HepG2 (cell line): Measurements from ENCODE around the gene DSTYK. TPM values are rescaled to one million over a fixed set of nuclear protein-coding genes. Genes with fewer than 3 reads are reported as not detected.

Experiments
- ATAC-seq: fragments of 200-7000 bp; cut with Tn5 transposase; 3 replicates; pipeline ENCODE4 v1.9.1; 2020; ENCODE audit warnings: mild to moderate bottlenecking, moderate library complexity
- BruUV-seq: library from RNA; stranded (reverse); fragments of 400-500 nt; replicated peaks from 2 replicates; lab custom pipeline; 2021; lab: Mats Ljungman, UMichigan
- CTCF ChIA-PET: fragments of 300-600 bp; formaldehyde crosslinking; extraction: SDS; loops from one replicate; lab custom pipeline; 2021; ENCODE audit warnings: low total read pairs, inconsistent platforms, low intra/inter-chr PET ratio; lab: Yijun Ruan, JAX
- POLR2A ChIA-PET: fragments of 350-600 bp; sonication (Branson Sonifier 250); formaldehyde crosslinking; loops from one replicate; lab custom pipeline; 2020; ENCODE audit warnings: antibody characterized with exemption, inconsistent platforms; lab: Yijun Ruan, JAX
- DNase-seq: peaks from one replicate; pipeline ENCODE4 v3.0.0-alpha.2; 2015; ENCODE audit warnings: low spot score
- FAIRE-seq: peaks from 3 replicates; lab custom pipeline; 2011; peaks lifted over from hg19 to GRCh38; lab: Jason Lieb, UNC
- H2AFZ ChIP-seq: one replicate; pipeline ENCODE4 v1.6.1; 2011; ENCODE audit warnings: low read length, inconsistent platforms
- H3K27ac ChIP-seq: fragments of 300-600 bp; 3 replicates; pipeline ENCODE4 v1.8.0; 2011; ENCODE audit warnings: mixed run types, mild to moderate bottlenecking, mixed read lengths, low read length, inconsistent platforms; ENCODE audit not compliant: insufficient read depth; ENCODE audit errors: extremely low read length
- H3K27me3 ChIP-seq, 2 experiments: fragments of 200-600 bp in 1 of 2; 2 replicates in 1 of 2; 3 replicates in 1 of 2; pipeline versions ENCODE4 v1.6.0 to v1.8.0; 2011; ENCODE audit warnings: low read length in 2 of 2, mild to moderate bottlenecking in 2 of 2, moderate library complexity in 2 of 2, inconsistent platforms in 1 of 2; ENCODE audit not compliant: insufficient read depth in 2 of 2, control insufficient read depth in 1 of 2
- H3K36me3 ChIP-seq, 2 experiments: fragments of 200-600 bp in 1 of 2; replicated peaks in 1 of 2; 2 replicates in 1 of 2; 3 replicates in 1 of 2; pipeline versions ENCODE4 v1.5.1 to v1.8.0; 2011; ENCODE audit warnings: low read length in 2 of 2, inconsistent platforms in 1 of 2; ENCODE audit not compliant: insufficient read depth in 2 of 2, control insufficient read depth in 1 of 2
- H3K4me1 ChIP-seq: 2 replicates; pipeline ENCODE4 v1.5.1; 2012; ENCODE audit warnings: low read length, inconsistent platforms; ENCODE audit not compliant: insufficient read depth
- H3K4me2 ChIP-seq: 2 replicates; pipeline ENCODE4 v1.6.0; 2011; ENCODE audit warnings: low read depth, low read length, inconsistent platforms
- H3K4me3 ChIP-seq, 3 experiments: fragments of 200-600 bp in 1 of 3; sonication (generic), shearing (Covaris generic) in 1 of 3; replicated peaks in 1 of 3; 2 replicates each; pipeline ENCODE4 v1.5.1; 2011 to 2016; ENCODE audit warnings: low read length in 3 of 3, inconsistent platforms in 2 of 3, low read depth in 2 of 3, mild to moderate bottlenecking in 2 of 3, control low read depth in 1 of 3, mixed read lengths in 1 of 3; ENCODE audit not compliant: insufficient read depth in 1 of 3
- H3K79me2 ChIP-seq: one replicate; pipeline ENCODE4 v1.6.1; 2011; ENCODE audit warnings: low read length, inconsistent platforms; ENCODE audit not compliant: insufficient read depth
- H3K9ac ChIP-seq: 2 replicates; pipeline ENCODE4 v1.6.0; 2011; ENCODE audit warnings: mild to moderate bottlenecking, low read depth, low read length, inconsistent platforms; ENCODE audit not compliant: insufficient read depth
- H3K9me3 ChIP-seq: 2 replicates; pipeline ENCODE4 v1.5.1; 2012; ENCODE audit warnings: mild to moderate bottlenecking, low read length
- H4K20me1 ChIP-seq: 2 replicates; pipeline ENCODE4 v1.6.0; 2011; ENCODE audit warnings: inconsistent platforms, mild to moderate bottlenecking, low read length, moderate library complexity; ENCODE audit not compliant: insufficient read depth
- AHDC1 ChIP-seq: sonication (generic); formaldehyde crosslinking; IDR thresholded peaks from 2 replicates; pipeline ENCODE4 v1.5.1; 2020; ENCODE audit warnings: mild to moderate bottlenecking, missing genetic modification reagents, borderline replicate concordance
- CHD2 ChIP-seq: IDR thresholded peaks from 2 replicates; pipeline ENCODE4 v1.6.1; 2011; ENCODE audit warnings: low read depth, low read length, improper control_type of control experiment
- FOXP4 ChIP-seq: sonication (generic); formaldehyde crosslinking; IDR thresholded peaks from 2 replicates; pipeline ENCODE4 v1.4.0; 2020; ENCODE audit warnings: missing genetic modification reagents
- HIC2 ChIP-seq: sonication (generic); formaldehyde crosslinking; IDR thresholded peaks from 2 replicates; pipeline ENCODE4 v1.9.0; 2022; ENCODE audit warnings: low read depth, missing genetic modification reagents
- NR2F1 ChIP-seq, 2 experiments: fragments of 450-650 bp in 1 of 2; formaldehyde crosslinking in 1 of 2; IDR thresholded peaks; 2 replicates each; pipeline versions ENCODE4 v1.5.0 to v1.6.1; 2016 to 2020; ENCODE audit warnings: mild to moderate bottlenecking in 1 of 2, missing compliant biosample characterization in 1 of 2, missing genetic modification reagents in 1 of 2, moderate library complexity in 1 of 2
- SETDB1 ChIP-seq: sonication (generic); formaldehyde crosslinking; IDR thresholded peaks from 2 replicates; pipeline ENCODE4 v1.5.1; 2020; ENCODE audit warnings: missing genetic modification reagents, mild to moderate bottlenecking, borderline replicate concordance
- TEF ChIP-seq: sonication (generic); formaldehyde crosslinking; IDR thresholded peaks from 2 replicates; pipeline ENCODE4 v1.5.0; 2020; ENCODE audit warnings: missing genetic modification reagents
- TIGD3 ChIP-seq: sonication (generic); formaldehyde crosslinking; IDR thresholded peaks from 2 replicates; pipeline ENCODE4 v1.5.1; 2020; ENCODE audit warnings: mild to moderate bottlenecking, missing genetic modification reagents, borderline replicate concordance
- ZMYM3 ChIP-seq: sonication (generic); formaldehyde crosslinking; IDR thresholded peaks from 2 replicates; pipeline ENCODE4 v1.5.1; 2020; ENCODE audit warnings: mild to moderate bottlenecking, missing genetic modification reagents
- ZNF331 ChIP-seq: sonication (generic); formaldehyde crosslinking; IDR thresholded peaks from 2 replicates; pipeline ENCODE4 v1.4.0; 2020; ENCODE audit warnings: missing genetic modification reagents
- WGBS: methylation state at CpG from one replicate; pipeline ENCODE4 v1.1.6; 2017; ENCODE audit warnings: low lambda C conversion rate; 5-methylcytosine and 5-hydroxymethylcytosine counted together
- in situ Hi-C: cut with HindIII; loops from 2 replicates; pipeline ENCODE4 v1.10.0; 2017; ENCODE audit warnings: low pct_unique_long_range_greater_than_20kb; ENCODE audit not compliant: extremely low pct_ligation_motif_present
- intact Hi-C: fragments of 100-400 bp; cut with micrococcal nuclease; formaldehyde crosslinking; loops from one replicate; pipeline ENCODE4 v1.10.0; 2022; ENCODE audit not compliant: unreplicated experiment
- polyA plus RNA-seq, 8 experiments: library from polyadenylated mRNA; depleted of rRNA in 3 of 8; stranded (reverse) in 7 of 8; unstranded in 1 of 8; fragments of >200 nt; fragmentation: Illumina TruSeq in 4 of 8; extraction: Trizol in 4 of 8; gene quantifications; 2 replicates each; pipeline versions ENCODE4 v1.2.1 to v1.2.3, GENCODE V29; 2011 to 2016; ENCODE audit warnings: low read depth in 4 of 8, missing spikeins in 1 of 8, mixed read lengths in 1 of 8; ENCODE audit not compliant: insufficient read depth in 1 of 8
- total RNA-seq, 5 experiments: library from RNA; depleted of rRNA; stranded (reverse); fragments of >200 nt; fragmentation: Illumina TruSeq; extraction: Trizol; gene quantifications; 2 replicates each; pipeline ENCODE4 v1.2.3, GENCODE V29; 2016; ENCODE audit warnings: low read depth in 1 of 5

DSTYK gene
- total and polyA plus RNA-seq, 2 of the 13 experiments (the other 11 are each of a cell fraction or from before 2014, with no cell fraction given), result 2.6 to 4.8 TPM

- ATAC-seq (peak; percentile 98), DNase-seq (peak; percentile 73), FAIRE-seq (peak; percentile 93)
- H4K20me1 ChIP-seq, result no peaks in the 10 kb centered on the region
- H3K9ac ChIP-seq, result peak overlapping the region; percentile 33; the same call in 1 of the 2 replicates
- CTCF ChIA-PET, result interaction anchor here (0.7 kb wide), 1 partner anchor 68 kb away, joined by 3 read pairs; no protein-coding TSS in a partner anchor
- POLR2A ChIA-PET, result interaction anchor here (1.2 to 1.9 kb wide), 3 partner anchors 20 to 69 kb away, joined by 3 to 4 read pairs (median 4); partner anchors contain the start of genes RBBP5 and TMCC2
- H3K4me3 ChIP-seq, result peak overlapping the region; percentile 33 to 35 (median 34); a peak in 3 of 6 replicates
- peaks cover 9% of the 10 kb centered on the region for H3K79me2 ChIP-seq
- H3K27ac ChIP-seq, result peak overlapping the region; percentile 52
- H3K4me2 ChIP-seq, result peak overlapping the region; percentile 66
- in situ Hi-C loops, result no loop called here
- H3K4me1 ChIP-seq, result peaks cover 40% of the 10 kb centered on the region
- H3K9me3 ChIP-seq, result no peaks in the 10 kb centered on the region
- H3K36me3 ChIP-seq, result peaks cover 0 to 2% of the 10 kb centered on the region in 2 experiments; a peak in 1 of 5 replicates
- BruUV-seq, result TSS peak; percentile 42
- H2AFZ ChIP-seq, result no peak overlapping the region
- no peaks in the 10 kb centered on the region for H3K27me3 ChIP-seq
- intact Hi-C loops, result loop anchor here (2.0 kb wide), 1 partner anchor 66 kb away; no protein-coding TSS in a partner anchor
- WGBS, result 22% methylated on average over 9 of the region's 9 CpGs
- TF ChIP-seq NR2F1 (CRISPR knock-in tag; IDR thresholded peaks at IDR 0.05), result no peak
- TF ChIP-seq ZNF331 (CRISPR knock-in tag), result no peak
- no peak for TF ChIP-seq SETDB1 (CRISPR knock-in tag)
- no peak for TF ChIP-seq TIGD3 (CRISPR knock-in tag)
- peak; percentile 57; the same call in 1 of the 2 replicates for TF ChIP-seq ZMYM3 (CRISPR knock-in tag)
- no peak for TF ChIP-seq FOXP4
- no peak for TF ChIP-seq TEF
- no peak for TF ChIP-seq CHD2
- TF ChIP-seq AHDC1 (CRISPR knock-in tag), result 0 out of 2 replicates have a peak, but pooled peaks have one; percentile 21
- no peak for TF ChIP-seq HIC2 (CRISPR knock-in tag)
Measured at GRCh38 chr1:205190845-205191577, 20.5 kb downstream of the DSTYK start.
